IMR-90 (cell line): ENCODE data around the gene ULK2. TPM values are rescaled to one million over a fixed set of nuclear protein-coding genes. Genes with fewer than 3 reads are reported as not detected.

Experiments
- ATAC-seq: fragments of 200-7000 bp; cut with Tn5 transposase; 2 replicates; pipeline ENCODE4 v1.9.1; 2020; ENCODE audit warnings: low read depth, mild to moderate bottlenecking, moderate library complexity
- BruUV-seq: library from RNA; stranded (reverse); fragments of 400-500 nt; replicated peaks from 2 replicates; lab custom pipeline; 2021; lab: Mats Ljungman, UMichigan
- CTCF ChIA-PET: fragments of 300-600 bp; formaldehyde crosslinking; extraction: SDS; loops from one replicate; lab custom pipeline; 2021; ENCODE audit warnings: antibody characterized with exemption; lab: Yijun Ruan, JAX
- POLR2A ChIA-PET: fragments of 300-600 bp; sonication (Branson Sonifier 250); formaldehyde crosslinking; loops from one replicate; lab custom pipeline; 2022; ENCODE audit warnings: antibody characterized with exemption; ENCODE audit not compliant: unreplicated experiment; lab: Charles Lee
- DNase-seq: peaks from one replicate; pipeline ENCODE4 v3.0.0; 2013
- H2AFZ ChIP-seq: replicated peaks from 2 replicates; pipeline ENCODE3; 2013; ENCODE audit warnings: low read length, mild to moderate bottlenecking; ENCODE audit not compliant: poor library complexity
- H2AK5ac ChIP-seq: 2 replicates; pipeline ENCODE4 v1.6.1; 2013; ENCODE audit warnings: low read depth, low read length, inconsistent platforms
- H2AK9ac ChIP-seq: replicated peaks from 2 replicates; pipeline ENCODE3; 2013; ENCODE audit warnings: mild to moderate bottlenecking, low read depth, low read length, moderate library complexity; ENCODE audit not compliant: poor library complexity
- H2BK120ac ChIP-seq: 2 replicates; pipeline ENCODE4 v1.6.1; 2013; ENCODE audit warnings: low read depth, low read length, inconsistent platforms
- H2BK15ac ChIP-seq: 3 replicates; pipeline ENCODE4 v1.6.1; 2013; ENCODE audit warnings: low read depth, low read length, inconsistent platforms
- H2BK20ac ChIP-seq: 2 replicates; pipeline ENCODE4 v1.6.1; 2013; ENCODE audit warnings: low read depth, mild to moderate bottlenecking, inconsistent platforms, low read length, moderate library complexity
- H2BK5ac ChIP-seq: 2 replicates; pipeline ENCODE4 v1.6.1; 2013; ENCODE audit warnings: mild to moderate bottlenecking, low read depth, low read length, inconsistent platforms; ENCODE audit not compliant: poor library complexity, severe bottlenecking
- H3K14ac ChIP-seq: replicated peaks from 2 replicates; pipeline ENCODE4 v1.6.1; 2013; ENCODE audit warnings: low read depth, low read length, inconsistent platforms
- H3K18ac ChIP-seq: 2 replicates; pipeline ENCODE4 v1.6.1; 2013; ENCODE audit warnings: low read depth, low read length, control low read depth
- H3K23ac ChIP-seq: 2 replicates; pipeline ENCODE4 v1.6.1; 2013; ENCODE audit warnings: low read depth, low read length, inconsistent platforms
- H3K27ac ChIP-seq: 2 replicates; pipeline ENCODE4 v1.5.1; 2013; ENCODE audit warnings: mild to moderate bottlenecking, control low read depth, low read length; ENCODE audit not compliant: insufficient read depth
- H3K27me3 ChIP-seq: 2 replicates; pipeline ENCODE4 v1.6.1; 2013; ENCODE audit warnings: low read length; ENCODE audit not compliant: control insufficient read depth, insufficient read depth
- H3K36me3 ChIP-seq: 2 replicates; pipeline ENCODE4 v1.6.1; 2013; ENCODE audit warnings: low read length, mixed read lengths; ENCODE audit not compliant: control insufficient read depth, insufficient read depth
- H3K4ac ChIP-seq: 2 replicates; pipeline ENCODE4 v1.6.1; 2013; ENCODE audit warnings: low read depth, low read length, inconsistent platforms
- H3K4me1 ChIP-seq: 2 replicates; pipeline ENCODE4 v1.6.1; 2013; ENCODE audit warnings: low read length, mixed read lengths; ENCODE audit not compliant: control insufficient read depth, insufficient read depth
- H3K4me2 ChIP-seq: 2 replicates; pipeline ENCODE4 v1.6.1; 2013; ENCODE audit warnings: low read depth, mild to moderate bottlenecking, control low read depth, low read length, moderate library complexity
- H3K4me3 ChIP-seq: 2 replicates; pipeline ENCODE4 v1.5.1; 2013; ENCODE audit warnings: low read depth, mild to moderate bottlenecking, control low read depth, low read length, moderate library complexity; ENCODE audit not compliant: insufficient read depth
- H3K56ac ChIP-seq: 2 replicates; pipeline ENCODE4 v1.6.1; 2013; ENCODE audit warnings: low read length, inconsistent platforms; ENCODE audit not compliant: insufficient read depth; ENCODE audit errors: extremely low read depth
- H3K79me1 ChIP-seq, 2 experiments: 2 replicates each; pipeline ENCODE4 v1.6.1; 2013; ENCODE audit warnings: low read length in 2 of 2, inconsistent platforms in 1 of 2, low read depth in 1 of 2
- H3K9ac ChIP-seq: 2 replicates; pipeline ENCODE4 v1.6.1; 2013; ENCODE audit warnings: low read depth, low read length, control low read depth
- H3K9me1 ChIP-seq: 2 replicates; pipeline ENCODE4 v1.6.1; 2013; ENCODE audit warnings: low read length, inconsistent platforms; ENCODE audit not compliant: insufficient read depth
- H3K9me3 ChIP-seq: 2 replicates; pipeline ENCODE4 v1.6.1; 2013; ENCODE audit warnings: low read length; ENCODE audit not compliant: control insufficient read depth, insufficient read depth
- H4K20me1 ChIP-seq: 2 replicates; pipeline ENCODE4 v1.6.1; 2013; ENCODE audit warnings: low read length, inconsistent platforms; ENCODE audit not compliant: insufficient read depth
- H4K5ac ChIP-seq: 2 replicates; pipeline ENCODE4 v1.6.1; 2013; ENCODE audit warnings: mild to moderate bottlenecking, low read depth, low read length, control low read depth
- H4K8ac ChIP-seq, 2 experiments: 2 replicates each; pipeline ENCODE4 v1.6.1; 2013; ENCODE audit warnings: low read depth in 2 of 2, low read length in 2 of 2, control low read depth in 1 of 2, inconsistent platforms in 1 of 2
- H4K91ac ChIP-seq: 2 replicates; pipeline ENCODE4 v1.6.1; 2013; ENCODE audit warnings: low read depth, low read length, inconsistent platforms; ENCODE audit not compliant: insufficient read depth
- BHLHE40 ChIP-seq: fragments of 150-350 bp; IDR thresholded peaks from 2 replicates; pipeline ENCODE4 v1.6.1; 2016; ENCODE audit warnings: mild to moderate bottlenecking, low read depth, low read length
- CEBPB ChIP-seq: IDR thresholded peaks from 2 replicates; pipeline ENCODE4 v1.6.1; 2012; ENCODE audit warnings: low read depth, low read length, improper control_type of control experiment
- CHD1 ChIP-seq: IDR thresholded peaks from 2 replicates; pipeline ENCODE4 v1.6.1; 2012; ENCODE audit warnings: low read depth, low read length, improper control_type of control experiment
- CTCF ChIP-seq: conservative IDR thresholded peaks from 2 replicates; pipeline ENCODE4 v1.5.1; 2012; ENCODE audit warnings: mild to moderate bottlenecking, low read depth, low read length, improper control_type of control experiment
- FOS ChIP-seq: fragments of 150-350 bp; IDR thresholded peaks from 2 replicates; pipeline ENCODE4 v1.6.1; 2016; ENCODE audit warnings: low read depth, low read length
- MAZ ChIP-seq: IDR thresholded peaks from 2 replicates; pipeline ENCODE4 v1.6.1; 2012; ENCODE audit warnings: low read depth, mild to moderate bottlenecking, low read length, improper control_type of control experiment, moderate library complexity, borderline replicate concordance
- MXI1 ChIP-seq: IDR thresholded peaks from 2 replicates; pipeline ENCODE4 v1.6.1; 2012; ENCODE audit warnings: low read depth, mild to moderate bottlenecking, low read length, moderate library complexity, borderline replicate concordance
- NFE2L2 ChIP-seq: fragments of 150-350 bp; IDR thresholded peaks from 2 replicates; pipeline ENCODE4 v1.6.1; 2016; ENCODE audit warnings: low read depth, mild to moderate bottlenecking, low read length
- POLR2A ChIP-seq: IDR thresholded peaks from 2 replicates; pipeline ENCODE4 v1.6.1; 2012; ENCODE audit warnings: mild to moderate bottlenecking, low read depth, low read length
- RAD21 ChIP-seq: IDR thresholded peaks from 2 replicates; pipeline ENCODE4 v1.6.1; 2012; ENCODE audit warnings: low read length, improper control_type of control experiment
- RCOR1 ChIP-seq: IDR thresholded peaks from 2 replicates; pipeline ENCODE4 v1.6.1; 2012; ENCODE audit warnings: mild to moderate bottlenecking, low read length, improper control_type of control experiment; ENCODE audit not compliant: insufficient replicate concordance
- RFX5 ChIP-seq: IDR thresholded peaks from 2 replicates; pipeline ENCODE4 v1.8.0; 2012; ENCODE audit warnings: low read depth, mild to moderate bottlenecking, low read length, moderate library complexity
- SMC3 ChIP-seq: fragments of 150-350 bp; IDR thresholded peaks from 2 replicates; pipeline ENCODE4 v1.6.1; 2016; ENCODE audit warnings: low read depth, mild to moderate bottlenecking, antibody characterized with exemption, low read length, moderate library complexity
- WGBS, 2 experiments: methylation state at CpG; one replicate each; pipeline versions ENCODE4 v1.1.5 to v1.1.7; 2013; ENCODE audit warnings: missing lambda C conversion rate in 2 of 2; ENCODE audit not compliant: insufficient read length in 1 of 2; ENCODE audit errors: extremely low coverage in 2 of 2; 5-methylcytosine and 5-hydroxymethylcytosine counted together
- dilution Hi-C: fragments of 300-500 bp; cut with HindIII; formaldehyde crosslinking; loops from one replicate; pipeline ENCODE4 v1.14.3; 2018; ENCODE audit warnings: low sequenced_read_pairs; ENCODE audit not compliant: unreplicated experiment
- in situ Hi-C: fragments of 300-500 bp; cut with MboI; formaldehyde crosslinking; loops from 3 replicates; pipeline ENCODE4 v1.14.3; 2019; ENCODE audit warnings: low sequenced_read_pairs, inconsistent platforms, mixed read lengths
- intact Hi-C: fragments of 100-400 bp; cut with micrococcal nuclease; formaldehyde crosslinking; loops from 2 replicates; pipeline ENCODE4 v1.10.0; 2022
- polyA plus RNA-seq, 3 experiments: library from polyadenylated mRNA; depleted of rRNA; stranded (reverse); fragments of >200 nt; gene quantifications; 2 replicates each; pipeline ENCODE4 v1.2.3, GENCODE V29; 2012; ENCODE audit warnings: low replicate concordance in 1 of 3
- total RNA-seq: library from RNA; depleted of rRNA; stranded (reverse); fragments of >200 nt; gene quantifications from 2 replicates; pipeline ENCODE4 v1.2.3, GENCODE V29; 2012
- TF ChIP-seq, protein P1 (sequence below): fragments of 150-350 bp; IDR thresholded peaks from 2 replicates; pipeline ENCODE4 v1.6.1; 2016; ENCODE audit warnings: low read depth, mild to moderate bottlenecking, low read length, moderate library complexity, borderline replicate concordance
- TF ChIP-seq, protein P2 (sequence below): fragments of 150-350 bp; IDR thresholded peaks from 2 replicates; pipeline ENCODE4 v1.6.1; 2017; ENCODE audit warnings: mild to moderate bottlenecking, antibody characterized with exemption, low read length, low read depth

The ULK2 gene
- total and polyA plus RNA-seq, 2 of the 4 experiments (the other 2 are of a cell fraction) = 8.9 to 10.8 TPM

- Histone ChIP-seq H3K27me3 (peaks cover 4% of the 10 kb centered on the region; the same call in 1 of the 2 replicates), H3K36me3 (no peaks in the 10 kb centered on the region), H2AK9ac (no peak overlapping the region), H3K4me2 (no peak overlapping the region), H3K56ac (no peak overlapping the region), H3K18ac (no peak overlapping the region), H2BK15ac (no peak overlapping the region), H3K4ac (no peak overlapping the region), H2BK5ac (no peak overlapping the region), H3K9me1 (no peaks in the 10 kb centered on the region), H4K91ac (no peak overlapping the region), H3K9ac (no peak overlapping the region), H3K27ac (no peak overlapping the region), H2AK5ac (no peak overlapping the region), H4K8ac (no peak overlapping the region), H2BK20ac (no peak overlapping the region), H3K14ac (no peak overlapping the region), H2BK120ac (no peak overlapping the region), H3K79me1 (no peaks in the 10 kb centered on the region), H3K9me3 (no peaks in the 10 kb centered on the region), H2AFZ (peak overlapping the region; percentile 32), H3K4me1 (no peaks in the 10 kb centered on the region), H4K5ac (no peak overlapping the region), H4K20me1 (no peaks in the 10 kb centered on the region), H3K23ac (no peak overlapping the region), H3K4me3 (no peak overlapping the region)
- ChIA-PET CTCF (interaction anchor here (0.6 kb wide), 1 partner anchor 239 kb away, joined by 3 read pairs; no protein-coding TSS in a partner anchor), POLR2A (no interaction called here)
- WGBS, 2 experiments = no CpG with 5 or more reads among the region's 8 CpGs
- DNase-seq (peak; percentile 34), ATAC-seq (no peak)
- in situ Hi-C loops = no loop called here
- dilution Hi-C loops = no loop called here
- TF ChIP-seq SMC3 (no peak), MXI1 (no peak), RFX5 (no peak), BHLHE40 (no peak), RAD21 (no peak), NFE2L2 (no peak), CEBPB (no peak), RCOR1 (no peak), CHD1 (no peak), POLR2A (no peak), MAZ (no peak), FOS (no peak), CTCF (no peak)
- TF ChIP-seq, protein P1, sequence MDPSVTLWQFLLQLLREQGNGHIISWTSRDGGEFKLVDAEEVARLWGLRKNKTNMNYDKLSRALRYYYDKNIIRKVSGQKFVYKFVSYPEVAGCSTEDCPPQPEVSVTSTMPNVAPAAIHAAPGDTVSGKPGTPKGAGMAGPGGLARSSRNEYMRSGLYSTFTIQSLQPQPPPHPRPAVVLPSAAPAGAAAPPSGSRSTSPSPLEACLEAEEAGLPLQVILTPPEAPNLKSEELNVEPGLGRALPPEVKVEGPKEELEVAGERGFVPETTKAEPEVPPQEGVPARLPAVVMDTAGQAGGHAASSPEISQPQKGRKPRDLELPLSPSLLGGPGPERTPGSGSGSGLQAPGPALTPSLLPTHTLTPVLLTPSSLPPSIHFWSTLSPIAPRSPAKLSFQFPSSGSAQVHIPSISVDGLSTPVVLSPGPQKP = no peak
- TF ChIP-seq, protein P2, sequence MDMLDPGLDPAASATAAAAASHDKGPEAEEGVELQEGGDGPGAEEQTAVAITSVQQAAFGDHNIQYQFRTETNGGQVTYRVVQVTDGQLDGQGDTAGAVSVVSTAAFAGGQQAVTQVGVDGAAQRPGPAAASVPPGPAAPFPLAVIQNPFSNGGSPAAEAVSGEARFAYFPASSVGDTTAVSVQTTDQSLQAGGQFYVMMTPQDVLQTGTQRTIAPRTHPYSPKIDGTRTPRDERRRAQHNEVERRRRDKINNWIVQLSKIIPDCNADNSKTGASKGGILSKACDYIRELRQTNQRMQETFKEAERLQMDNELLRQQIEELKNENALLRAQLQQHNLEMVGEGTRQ = no peak
- intact Hi-C loops = no loop called here
- no TSS peak for BruUV-seq
Observed at GRCh38 chr17:19883537-19884215, 15.9 kb upstream of the ULK2 start.
